ENCODE measurements around the gene UCHL5.
A peak's percentile ranks its signal among the peaks of the same experiment; 100 is the strongest.

Gene UCHL5

GRCh38 chr1:193059282-193060114, at the start of gene UCHL5, which contains the start of gene RO60:
Gene UCHL5 (minus strand): TSS chr1:193059360. CDS start chr1:193059260, 100 bp downstream.
Gene RO60 (plus strand): TSS chr1:193059612. CDS start chr1:193069055, 9,443 bp downstream.
- peak; percentile 94 for DNase-seq

- no peak for DNase-seq
Measured at GRCh38 chr1:193108471-193108870, 49.3 kb upstream of the UCHL5 start.

DNA sequence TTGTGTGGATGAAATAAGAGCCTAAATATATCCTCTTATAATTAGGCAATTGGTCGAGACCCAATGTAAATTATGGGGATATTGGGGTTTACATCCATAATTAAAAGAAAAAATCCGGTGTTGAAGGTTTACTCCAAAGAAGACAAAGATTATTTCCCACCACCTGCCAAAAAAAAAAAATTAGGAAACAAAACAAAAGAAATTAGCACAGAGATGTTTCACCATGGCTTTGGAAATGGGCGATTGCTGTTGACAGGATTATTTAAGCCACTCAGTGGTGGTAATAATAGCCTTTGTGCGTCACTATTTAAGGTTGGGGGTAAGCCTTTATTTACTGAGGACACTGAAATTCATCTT, 46.6 kb upstream of the UCHL5 start:
- DNase-seq: no peak

DNA sequence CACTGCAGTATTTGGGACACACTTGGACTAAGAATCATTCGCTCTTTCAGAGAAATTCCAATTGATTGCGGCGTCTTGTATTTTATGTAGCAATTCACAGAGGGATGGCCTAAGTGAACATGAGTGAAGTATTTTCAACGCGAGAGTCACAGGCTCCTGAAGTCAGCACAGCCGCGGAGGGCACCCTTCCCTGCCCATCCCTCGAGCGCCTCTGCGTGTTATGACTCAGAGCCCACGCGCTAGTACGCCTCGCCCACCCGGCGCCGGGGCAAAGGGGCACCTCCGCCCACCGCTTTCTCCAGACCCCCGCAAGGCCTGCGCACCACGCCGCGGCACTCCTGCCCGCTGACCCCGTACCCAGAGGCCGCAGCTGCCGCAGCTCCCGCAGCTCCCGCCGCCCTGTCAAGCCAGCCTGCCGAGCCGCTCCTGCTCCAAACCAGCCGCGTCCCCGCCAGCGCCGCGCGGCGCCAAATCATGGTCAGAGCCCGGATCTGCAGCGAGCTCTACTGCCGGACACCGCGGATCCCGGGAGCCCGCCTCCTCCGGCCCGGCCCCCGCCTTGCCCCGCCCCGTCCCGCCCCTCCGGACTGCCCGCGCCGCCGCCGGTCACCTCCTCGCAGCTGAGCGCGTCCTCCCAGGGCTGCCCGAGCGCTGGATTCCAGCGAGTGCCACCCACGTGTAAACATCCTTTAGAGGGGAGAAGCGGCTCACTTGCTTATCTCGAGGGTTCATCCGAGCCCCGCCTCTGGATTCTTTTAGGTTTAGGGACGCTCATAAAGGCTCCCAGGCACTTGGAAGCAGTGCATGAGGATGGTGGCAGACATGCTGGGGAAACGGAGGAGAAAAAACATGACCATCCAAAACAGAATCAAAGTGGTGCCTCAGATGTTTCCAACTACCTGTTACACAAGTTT, 46.0 kb upstream of the UCHL5 start, which contains the start of gene GLRX2:
Gene GLRX2, minus strand, starts transcription at position 508 of the 914 bp plus-strand sequence. Its CDS starts 32 bp downstream, at position 476.
- DNase-seq: peak; percentile 30

DNA sequence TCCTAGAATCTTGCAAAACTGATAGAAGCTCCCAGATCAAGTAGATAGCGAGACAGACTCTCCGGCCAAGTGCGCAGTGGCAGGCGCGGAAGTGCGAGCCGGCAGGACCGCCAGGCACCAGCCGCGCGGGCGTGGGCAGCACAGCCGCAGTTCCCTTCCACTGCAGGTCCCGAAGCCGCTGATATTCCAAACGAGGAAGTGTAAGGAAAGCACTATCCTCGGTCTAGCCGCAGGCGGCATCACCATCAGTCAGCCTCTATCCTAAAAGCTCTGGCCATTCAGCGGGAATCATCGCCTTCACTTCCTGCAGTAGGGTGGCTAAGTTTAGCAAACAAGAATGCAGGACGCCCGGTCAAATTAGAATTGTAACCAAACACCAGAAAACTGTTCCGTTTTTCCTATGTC, 45.3 kb upstream of the UCHL5 start:
- DNase-seq: no peak

- no peak for DNase-seq
Measured at GRCh38 chr1:193103759-193104501, 44.8 kb upstream of the UCHL5 start.

DNA sequence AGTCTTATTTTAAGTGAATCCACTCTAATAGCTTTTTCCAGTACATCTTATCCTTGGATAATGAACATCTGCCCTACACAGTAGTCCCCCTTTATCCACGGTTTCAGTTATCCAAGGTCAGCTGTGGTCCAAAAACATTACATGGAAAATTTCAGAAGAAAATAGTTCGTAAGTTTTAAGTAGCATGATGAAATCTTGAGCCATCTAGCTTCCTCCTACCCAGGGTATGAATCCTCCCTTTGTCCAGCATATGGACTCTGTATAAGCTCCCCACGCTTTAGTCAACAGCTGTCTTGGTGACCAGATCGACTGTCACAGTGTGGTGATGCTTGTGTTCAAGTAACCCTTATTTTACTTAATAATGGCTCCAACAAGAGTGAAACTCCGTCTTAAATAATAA, 43.5 kb upstream of the UCHL5 start:
- DNase-seq: no peak

- DNase-seq: no peak
Measured at GRCh38 chr1:193094112-193094511, 35.0 kb upstream of the UCHL5 start.

DNA sequence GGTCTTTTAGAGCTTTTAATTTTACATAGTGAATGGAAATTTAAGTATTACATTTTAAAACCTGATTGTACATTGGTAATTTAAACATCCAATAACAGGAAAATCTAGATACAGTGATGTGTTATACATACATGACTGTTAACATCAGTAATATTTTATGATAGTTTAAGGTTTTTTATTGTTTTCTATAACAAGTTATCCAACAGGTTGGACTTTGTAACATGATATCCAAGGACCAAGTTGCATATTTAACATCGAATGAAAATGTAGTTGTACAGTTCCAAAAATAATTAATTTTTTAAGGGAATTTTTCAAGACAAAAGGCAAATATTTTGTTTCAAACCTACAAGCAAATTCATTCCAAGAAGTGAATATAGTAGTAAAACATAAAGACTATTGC, 31.7 kb upstream of the UCHL5 start:
- DNase-seq: no peak

GRCh38 chr1:193087893-193088292, 28.7 kb upstream of the UCHL5 start:
- no peak for DNase-seq

- DNase-seq: no peak
Measured at GRCh38 chr1:193086342-193086741, 27.2 kb upstream of the UCHL5 start.

DNA sequence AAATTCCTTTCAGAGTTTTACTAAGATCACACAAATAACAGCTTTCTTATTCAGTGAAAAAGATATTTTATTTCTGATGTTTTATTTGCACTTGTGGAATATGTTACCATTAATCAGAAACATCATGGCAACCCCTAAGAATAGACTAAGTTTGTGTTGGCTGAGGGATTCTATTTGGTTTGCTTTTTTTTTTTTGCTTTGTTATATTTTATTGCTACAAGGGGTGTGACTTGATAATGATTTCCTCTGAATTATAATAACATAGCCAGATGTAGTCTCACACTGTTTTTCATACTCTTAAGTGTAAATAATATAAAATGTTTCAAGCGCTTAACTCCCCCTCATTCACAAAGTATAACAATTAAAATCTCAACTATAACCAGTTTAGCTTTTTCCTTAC, 26.1 kb upstream of the UCHL5 start:
- DNase-seq: no peak

DNA sequence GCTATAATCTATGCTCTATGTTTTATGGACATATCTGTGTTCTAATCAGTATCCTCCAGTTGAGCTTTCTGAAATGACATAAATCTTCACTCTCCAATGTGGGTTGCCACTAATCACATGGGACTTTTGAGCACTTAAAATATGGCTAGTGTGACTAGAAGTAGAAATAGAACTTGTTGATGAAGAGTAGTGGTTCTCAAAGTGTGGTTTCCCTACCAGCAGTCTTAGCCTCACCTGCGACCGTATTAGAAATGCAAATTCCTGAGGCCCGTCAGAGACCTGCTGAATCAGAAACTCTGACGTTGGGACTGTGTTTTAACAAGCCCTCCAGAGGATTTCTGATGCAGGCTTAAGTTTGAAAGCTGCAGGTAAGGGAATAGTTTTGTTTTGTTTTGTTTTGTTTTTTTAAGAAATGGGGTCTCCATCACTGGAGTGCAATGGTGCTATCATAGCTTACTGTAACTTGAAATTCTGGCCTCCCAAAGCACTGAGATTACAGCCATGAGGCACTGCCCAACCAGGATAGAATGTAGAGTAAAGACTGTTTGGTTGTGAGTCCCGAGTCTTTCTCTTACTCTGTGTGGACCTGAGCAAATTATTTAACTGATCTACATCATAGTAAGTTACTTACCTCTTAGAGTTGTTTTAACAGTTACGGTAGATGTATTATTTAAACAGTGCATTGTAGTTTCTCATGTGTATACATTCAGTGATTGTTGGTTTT, 24.4 kb upstream of the UCHL5 start:
- no peak for DNase-seq

DNA sequence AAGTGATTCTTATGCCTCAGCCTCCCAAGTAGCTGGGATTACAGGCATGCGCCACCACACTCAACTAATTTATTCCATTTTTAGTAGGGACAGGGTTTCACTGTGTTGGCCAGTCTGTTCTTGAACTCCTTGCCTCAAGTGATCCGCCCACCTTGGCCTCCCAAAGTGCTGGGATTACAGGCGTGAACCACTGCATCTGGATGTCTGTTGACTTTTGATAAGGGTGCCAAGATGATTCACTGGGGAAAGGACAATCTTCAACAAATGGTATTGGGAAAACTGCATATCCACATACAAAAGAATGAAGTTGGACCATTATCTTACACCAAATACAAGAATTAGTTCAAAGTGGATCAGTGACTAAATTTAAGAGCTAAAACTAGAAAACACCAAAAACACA, 20.0 kb upstream of the UCHL5 start:
- DNase-seq: no peak

GRCh38 chr1:193077991-193078390, 18.8 kb upstream of the UCHL5 start:
- DNase-seq: no peak

DNA sequence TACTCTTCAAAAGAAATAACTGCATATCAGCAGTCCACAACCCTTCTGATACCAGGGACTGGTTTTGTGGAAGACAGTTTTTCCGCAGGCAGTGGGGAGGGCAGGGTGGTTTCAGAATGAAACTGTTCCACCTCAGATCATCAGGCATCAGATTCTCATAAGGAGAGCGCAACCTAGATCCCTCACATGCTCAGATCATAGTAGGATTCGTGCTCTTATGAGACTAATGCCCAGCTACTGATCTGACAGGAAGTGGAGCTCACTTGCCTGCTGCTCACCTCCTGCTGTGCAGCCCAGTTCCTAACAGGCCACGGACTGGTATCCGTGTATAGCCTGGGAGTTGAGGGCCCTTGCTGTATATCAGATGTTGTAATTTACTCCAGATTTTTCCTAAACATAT, 11.8 kb upstream of the UCHL5 start:
- no peak for DNase-seq

DNA sequence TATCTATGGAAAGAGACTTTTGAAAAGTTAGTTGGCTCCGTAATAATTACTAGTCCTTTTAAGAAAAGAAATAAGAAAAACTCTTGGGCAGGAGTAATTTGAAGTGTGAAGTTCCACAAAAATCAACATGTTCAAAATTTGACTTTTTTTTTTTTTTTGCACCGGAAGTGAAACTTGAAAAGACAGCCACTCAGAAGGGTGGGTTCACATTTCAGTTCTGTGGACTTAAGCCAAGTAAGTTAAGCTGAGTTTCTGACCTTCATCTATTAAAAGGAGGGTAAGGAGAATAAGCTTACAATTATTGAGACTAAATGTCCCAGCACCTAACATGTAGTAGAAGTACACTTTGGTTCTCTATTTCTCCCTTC, 11.2 kb upstream of the UCHL5 start:
- DNase-seq: no peak

- no peak for DNase-seq
Measured at GRCh38 chr1:193069748-193070385, 10.7 kb upstream of the UCHL5 start.

- no peak for DNase-seq
Measured at GRCh38 chr1:193068013-193068412, 8.9 kb upstream of the UCHL5 start.

DNA sequence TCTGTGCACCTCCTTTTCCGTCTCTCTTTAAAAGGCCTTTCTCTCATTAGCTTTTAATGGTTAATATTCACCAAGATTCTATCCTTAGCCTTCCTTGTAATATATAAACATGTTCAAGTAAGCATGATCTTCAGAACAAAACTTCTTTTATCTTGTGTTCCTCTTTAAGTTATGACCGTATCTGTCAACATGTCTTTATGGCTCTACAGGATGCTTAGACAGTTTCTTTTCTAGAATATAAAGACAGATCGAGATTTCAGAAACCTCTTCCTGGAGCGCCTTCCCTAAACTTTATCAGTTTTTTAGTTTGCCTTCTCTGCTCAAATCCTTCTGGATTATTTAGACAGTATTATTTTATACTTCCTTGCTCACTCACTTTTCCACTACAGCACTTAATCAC, 7.4 kb upstream of the UCHL5 start:
- no peak for DNase-seq

DNA sequence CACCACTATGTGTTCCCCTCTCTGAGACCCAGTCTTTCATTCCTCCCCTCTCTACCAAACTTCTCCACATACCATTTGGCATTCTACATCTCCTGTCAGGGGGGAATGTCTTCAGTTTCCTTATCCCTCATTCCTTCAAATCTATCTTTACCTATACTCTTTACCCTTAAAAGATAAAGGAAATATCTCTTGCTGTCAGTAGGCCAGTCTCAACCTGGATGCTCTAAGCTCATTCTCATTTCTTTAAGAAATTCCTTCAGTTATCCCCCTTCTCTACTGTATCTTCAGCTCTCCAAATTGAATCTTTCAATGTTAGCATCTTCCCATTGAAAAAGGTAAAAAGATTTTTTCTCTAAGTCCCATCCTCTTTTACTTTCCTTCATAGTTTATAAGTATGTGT, 6.8 kb upstream of the UCHL5 start:
- no peak for DNase-seq

Measured in cortex of kidney (tissue), 1 donor.